A549 treated with Hydrocortisone at 1 μM for 4 hours (cell line): ENCODE data around the gene GPR176. TPM values are rescaled to one million over a fixed set of nuclear protein-coding genes. Genes with fewer than 3 reads are reported as not detected.

Experiments used
- total RNA-seq: library from RNA; stranded (reverse); fragments of 200-300 nt; extraction: Qiagen RNA extraction; gene quantifications from 5 replicates; pipeline ENCODE4 v1.2.3, GENCODE V29; 2022

GPR176 gene
- 8.3 to 12.8 TPM (median 9.9 TPM) in 5 replicates for total RNA-seq

GRCh38 chr15:39919748-39920509 lies at the start of gene GPR176:
Gene GPR176 (minus strand): TSS chr15:39920266. CDS start chr15:39920026, 240 bp downstream.

GRCh38 chr15:39782441-39783138 lies 137.5 kb downstream of the GPR176 start, which contains the start of gene FSIP1:
Gene FSIP1 (minus strand): TSS chr15:39782841. CDS start chr15:39776524, 6,317 bp downstream.

Other genes with a start within 250 kb of the GPR176 start
- 0.53 to 1.6 TPM (median 0.95 TPM) in 5 replicates for gene FSIP1, start 137.4 kb downstream of the GPR176 start, total RNA-seq
- 17.0 to 21.9 TPM (median 18.2 TPM) in 5 replicates for gene EIF2AK4, start 13.8 kb upstream of the GPR176 start, total RNA-seq
- gene SRP14, start 118.9 kb upstream of the GPR176 start, total RNA-seq: 209 to 266 TPM (median 262 TPM) in 5 replicates
- gene BMF, start 188.6 kb upstream of the GPR176 start, total RNA-seq: 1.2 to 1.6 TPM (median 1.5 TPM) in 5 replicates
- 25.8 to 34.3 TPM (median 28.4 TPM) in 5 replicates for gene BUB1B, start 240.8 kb upstream of the GPR176 start, total RNA-seq